Stimulated activated CD4-positive, alpha-beta T cell treated with anti-CD3 and anti-CD28 coated beads, Interleukin-12 subunit alpha, Interleukin-12 subunit beta, amount 100 ng/mL, for 4 hours (primary cell): ENCODE measurements around the gene SLC25A15.

Experiments
- DNase-seq: peaks from one replicate; pipeline ENCODE4 v3.0.0-alpha.2; 2020

SLC25A15 gene

DNA sequence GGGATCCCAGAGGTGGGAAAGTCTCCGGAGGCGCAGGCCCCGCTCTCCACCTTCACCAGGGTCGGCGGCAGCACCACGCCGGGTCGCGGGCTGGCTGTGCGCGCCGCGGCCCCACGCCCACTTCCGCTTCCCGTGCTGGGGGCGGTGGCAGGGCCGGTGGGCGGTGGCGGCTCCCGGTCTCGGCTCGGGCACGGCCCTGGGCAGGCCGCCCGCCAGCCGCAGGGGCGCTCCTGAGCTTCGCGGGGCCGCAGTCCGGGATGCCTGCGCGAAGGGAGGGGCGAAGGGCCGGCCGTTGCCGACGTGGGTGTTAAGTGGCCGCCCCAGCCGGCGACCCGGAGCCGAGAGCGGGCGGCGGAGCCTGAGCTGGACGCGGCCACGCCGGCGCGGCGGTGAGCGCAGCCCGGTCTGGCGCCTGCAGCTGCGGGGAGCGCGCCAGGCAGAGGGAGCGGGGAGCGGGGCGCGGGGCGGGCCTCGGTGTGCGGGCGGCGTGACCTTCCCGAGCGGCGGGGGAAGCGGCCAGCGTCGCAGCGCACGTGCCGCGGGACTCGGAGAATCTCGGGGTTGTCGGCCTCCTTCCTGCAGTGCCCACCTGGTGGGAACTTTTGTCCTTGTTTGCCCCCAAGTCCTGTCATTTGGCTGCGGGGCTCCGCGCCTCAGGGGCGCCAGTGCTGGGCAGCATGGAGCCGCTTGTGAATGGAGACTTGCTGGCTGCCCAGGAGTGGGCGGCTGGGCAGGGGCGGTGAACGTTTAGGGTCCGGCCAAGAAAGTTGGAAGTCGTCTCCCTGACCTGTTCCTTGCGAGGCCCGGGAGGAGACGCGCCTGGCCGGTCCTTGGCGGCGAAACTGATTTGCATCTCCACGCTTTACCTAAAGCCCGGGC lies at the start of gene SLC25A15:
Gene SLC25A15, plus strand, starts transcription at position 337 of the 879 bp plus-strand sequence. CDS start 3,616 bp downstream, outside the sequence.
- peak; percentile 74 for DNase-seq

DNA sequence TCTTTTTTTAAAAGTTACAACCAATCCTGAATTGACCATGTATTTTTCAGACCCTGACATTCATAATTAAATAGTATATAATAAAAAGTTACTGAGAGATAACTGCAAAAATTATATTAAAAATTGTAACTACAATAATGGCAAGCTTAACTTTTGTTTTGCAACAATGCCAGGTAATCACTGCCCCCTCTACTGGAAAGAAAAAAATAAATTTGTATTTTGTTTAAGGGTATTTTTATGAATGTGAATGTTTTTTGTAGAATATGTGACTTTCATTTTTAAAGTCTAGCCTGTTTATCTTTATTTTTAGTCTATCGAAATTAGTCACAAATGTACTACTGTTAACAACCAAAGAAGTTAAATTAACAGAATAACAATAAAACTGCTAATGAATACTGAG lies 40.1 kb upstream of the SLC25A15 start:
- no peak for DNase-seq

- DNase-seq, result no peak
These were observed 34.2 kb upstream of the SLC25A15 start for GRCh38 chr13:40755082-40755700.

- DNase-seq, result no peak
These were observed 33.4 kb upstream of the SLC25A15 start for GRCh38 chr13:40756042-40756441.

DNA sequence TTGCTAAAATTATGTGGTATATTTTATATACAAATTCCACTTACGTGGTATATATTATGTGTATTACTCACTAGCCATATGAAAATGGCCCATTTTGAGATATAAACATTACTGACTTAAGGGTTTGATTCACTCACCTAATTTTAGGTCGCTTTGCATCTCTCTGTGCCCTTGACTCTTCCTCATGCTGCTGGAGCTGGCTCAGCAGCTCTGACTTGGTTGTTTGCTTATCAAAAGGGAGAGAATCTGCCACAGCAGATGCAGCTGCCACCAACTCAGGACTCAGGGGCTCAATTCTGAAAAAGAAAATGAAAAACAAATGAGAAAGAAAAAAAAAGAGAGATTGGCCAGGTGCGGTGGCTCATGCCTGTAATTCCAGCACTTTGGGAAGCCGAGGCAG lies 30.6 kb upstream of the SLC25A15 start:
- no peak for DNase-seq

- DNase-seq, result no peak
These were observed 26.6 kb upstream of the SLC25A15 start for GRCh38 chr13:40762849-40763248.

GRCh38 chr13:40764587-40765403 lies 24.6 kb upstream of the SLC25A15 start:
- no peak for DNase-seq

GRCh38 chr13:40765602-40766001 lies 23.8 kb upstream of the SLC25A15 start:
- no peak for DNase-seq

- DNase-seq, result no peak
These were observed 19.4 kb upstream of the SLC25A15 start for GRCh38 chr13:40769970-40770369.

DNA sequence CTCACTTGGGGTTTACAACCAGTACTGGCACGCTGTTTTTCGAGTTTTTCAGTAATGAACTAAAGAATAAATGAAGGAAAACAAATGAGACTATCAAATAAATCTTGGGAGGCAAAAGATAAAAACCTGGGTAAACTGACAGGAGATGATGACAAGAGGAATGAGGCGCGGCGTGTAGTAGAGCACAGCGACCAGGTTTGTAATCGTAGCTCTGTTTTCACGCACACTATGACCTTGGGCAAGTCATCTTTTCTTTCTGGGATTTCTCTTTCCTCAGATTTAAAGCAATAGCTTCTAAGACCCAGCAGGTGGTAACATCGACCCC lies 18.8 kb upstream of the SLC25A15 start:
- no peak for DNase-seq

- DNase-seq, result peak; percentile 93
These were observed 18.3 kb upstream of the SLC25A15 start, which contains the start of gene MRPS31 for GRCh38 chr13:40770934-40771618. Gene MRPS31, minus strand, starts transcription at chr13:40771190. Its CDS starts 54 bp downstream, at chr13:40771136.

- no peak for DNase-seq
These were observed 16.5 kb upstream of the SLC25A15 start for GRCh38 chr13:40772765-40773473.

GRCh38 chr13:40774672-40775071 lies 14.7 kb upstream of the SLC25A15 start:
- DNase-seq, result no peak

- no peak for DNase-seq
These were observed 13.2 kb upstream of the SLC25A15 start for GRCh38 chr13:40776232-40776631.

DNA sequence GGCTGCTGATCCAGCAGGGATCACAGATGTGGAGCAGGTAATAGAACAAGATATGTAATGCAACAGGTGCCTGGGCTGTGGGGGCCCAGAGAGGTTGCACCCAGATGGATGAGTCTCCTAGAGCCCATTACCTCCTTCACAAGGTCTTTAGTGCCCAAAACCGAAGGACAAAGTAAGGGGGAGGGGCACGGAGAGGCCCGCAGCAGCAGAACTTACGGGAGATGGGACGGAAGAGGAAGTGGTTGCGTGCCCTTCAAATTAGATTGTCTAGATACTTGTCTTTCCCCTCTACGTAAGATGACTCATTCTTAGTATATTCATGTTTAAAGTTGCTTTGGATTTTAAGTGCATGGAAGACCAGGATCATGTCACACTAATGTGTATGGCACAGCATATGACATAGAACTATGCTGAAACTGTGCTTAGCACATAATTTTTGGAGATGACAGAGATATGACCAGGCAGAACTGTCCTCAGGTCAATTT lies 12.7 kb upstream of the SLC25A15 start:
- peak; percentile 48 for DNase-seq

DNA sequence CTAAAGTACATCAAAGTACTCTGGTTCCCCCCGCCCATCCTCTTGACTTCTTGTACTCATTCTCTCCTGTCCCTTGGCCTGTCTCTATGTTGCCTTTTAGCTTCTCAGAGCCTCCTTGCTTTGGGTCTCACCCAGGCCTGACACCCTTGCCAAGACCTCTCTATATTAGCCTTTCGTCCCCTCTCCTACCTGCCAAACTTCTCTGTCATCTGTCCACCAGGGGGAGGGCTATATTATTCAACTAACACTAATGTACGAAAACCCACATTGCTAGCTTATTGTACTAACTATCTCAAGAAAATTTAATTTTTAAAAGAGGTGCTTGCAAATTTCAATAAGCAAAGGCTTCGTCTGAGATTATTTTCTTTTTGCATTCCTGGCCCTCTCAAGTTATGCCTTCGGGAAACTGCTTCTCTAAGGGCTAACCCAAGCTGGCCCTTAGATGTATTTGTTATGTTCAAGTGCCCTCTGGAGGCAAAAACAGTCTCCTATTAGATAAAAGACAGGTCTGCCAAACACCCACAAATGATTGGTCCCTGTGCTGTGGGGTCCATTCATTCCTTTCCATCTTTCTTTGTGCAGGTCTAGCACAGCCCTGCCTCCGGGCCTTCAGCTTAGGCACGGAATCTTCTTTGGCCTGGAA lies 12.1 kb upstream of the SLC25A15 start:
- DNase-seq, result peak; percentile 19

GRCh38 chr13:40777809-40778175 lies 11.6 kb upstream of the SLC25A15 start:
- DNase-seq, result no peak

DNA sequence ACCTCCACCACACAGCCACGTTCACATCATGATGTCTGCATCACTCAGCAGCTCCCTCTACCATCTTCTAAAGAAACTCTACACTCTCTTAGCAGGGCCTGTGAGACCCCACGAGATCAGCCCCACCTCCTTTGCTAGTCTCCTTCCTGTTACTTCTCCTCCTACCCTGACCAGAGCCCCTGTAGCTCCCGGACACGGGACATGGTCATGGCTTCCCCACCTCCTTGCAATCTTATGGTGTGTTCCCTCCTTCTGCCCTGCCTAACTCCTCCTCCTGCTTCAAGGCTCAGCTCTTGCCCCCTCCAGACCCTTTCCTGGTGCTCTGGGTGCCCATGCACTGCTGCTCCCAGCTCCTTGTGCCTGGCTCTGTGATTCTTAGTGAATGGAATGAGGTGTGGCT lies 10.4 kb upstream of the SLC25A15 start:
- no peak for DNase-seq

GRCh38 chr13:40779796-40780285 lies 9.6 kb upstream of the SLC25A15 start:
- no peak for DNase-seq

GRCh38 chr13:40780822-40781401 lies 8.5 kb upstream of the SLC25A15 start:
- no peak for DNase-seq

DNA sequence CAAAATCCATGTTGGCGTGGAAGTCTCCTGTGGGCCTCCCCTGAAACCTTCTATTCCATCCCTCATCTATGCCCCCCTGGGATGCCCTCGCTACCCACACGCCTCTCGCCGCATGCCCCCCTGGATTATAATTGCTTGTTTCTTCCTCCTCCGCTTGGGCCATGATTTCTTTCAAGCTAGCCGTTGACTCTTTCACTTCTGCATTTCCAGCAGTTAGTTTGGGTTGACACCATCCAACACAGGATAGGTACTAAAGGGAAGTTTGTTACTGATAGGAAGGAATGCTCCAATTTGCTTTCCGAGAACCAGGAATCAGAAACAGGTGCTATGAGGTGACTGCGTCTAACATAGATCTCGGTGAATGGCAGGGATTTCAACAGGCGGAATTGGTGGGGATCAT lies 7.7 kb upstream of the SLC25A15 start:
- no peak for DNase-seq
